Upper lobe of right lung (tissue), 1 donor: ENCODE results near the gene AP3S1. TPM values are rescaled to one million over a fixed set of nuclear protein-coding genes. Genes with fewer than 3 reads are reported as not detected.

Source experiments
- ATAC-seq: fragments of 200-7000 bp; cut with Tn5 transposase; one replicate; pipeline ENCODE4 v1.9.1; 2020; ENCODE audit warnings: mild to moderate bottlenecking, moderate library complexity
- DNase-seq: peaks from one replicate; pipeline ENCODE4 v3.0.0-alpha.2; 2020
- H3K27ac ChIP-seq: fragments of 200-600 bp; one replicate; pipeline ENCODE4 v1.8.0; 2022
- H3K27me3 ChIP-seq: fragments of 200-600 bp; one replicate; pipeline ENCODE4 v1.8.0; 2022; ENCODE audit warnings: mild to moderate bottlenecking
- H3K36me3 ChIP-seq: fragments of 200-600 bp; one replicate; pipeline ENCODE4 v1.8.0; 2022
- H3K4me1 ChIP-seq: fragments of 200-600 bp; one replicate; pipeline ENCODE4 v1.8.0; 2022
- H3K4me3 ChIP-seq: fragments of 200-600 bp; one replicate; pipeline ENCODE4 v1.8.0; 2022; ENCODE audit warnings: mild to moderate bottlenecking
- H3K9me3 ChIP-seq: fragments of 200-600 bp; one replicate; pipeline ENCODE4 v1.8.0; 2022
- CTCF ChIP-seq: fragments of 200-600 bp; IDR thresholded peaks from one replicate; pipeline ENCODE4 v1.8.0; 2022; ENCODE audit warnings: antibody characterized with exemption
- intact Hi-C: fragments of 100-400 bp; cut with DNase I; formaldehyde crosslinking; loops from one replicate; pipeline ENCODE4 v1.11.0; 2022
- total RNA-seq: library from RNA; stranded (reverse); fragmentation: NEBNext Ultra II Directional; extraction: Animal tissue kit (Norgen Biotek cat#: 25700); gene quantifications from one replicate; pipeline ENCODE4 v1.2.1, GENCODE V29; 2021
- donor health status: DM: no; HTN: yes; CAD: no; lungs with severe emphysema.

Gene AP3S1
- total RNA-seq, 1 donor from 2014 or later, result 70.4 TPM

GRCh38 chr5:115956957-115957356 lies 115.2 kb downstream of the AP3S1 start:
- intact Hi-C loops, result no loop called here
- Histone ChIP-seq H3K4me3 (no peak overlapping the region), H3K9me3 (no peaks in the 10 kb centered on the region), H3K27ac (no peak overlapping the region), H3K4me1 (peaks cover 4% of the 10 kb centered on the region), H3K27me3 (peaks cover 52% of the 10 kb centered on the region), H3K36me3 (no peaks in the 10 kb centered on the region)
- ATAC-seq (no peak), DNase-seq (no peak)
- TF ChIP-seq CTCF, result no peak

DNA sequence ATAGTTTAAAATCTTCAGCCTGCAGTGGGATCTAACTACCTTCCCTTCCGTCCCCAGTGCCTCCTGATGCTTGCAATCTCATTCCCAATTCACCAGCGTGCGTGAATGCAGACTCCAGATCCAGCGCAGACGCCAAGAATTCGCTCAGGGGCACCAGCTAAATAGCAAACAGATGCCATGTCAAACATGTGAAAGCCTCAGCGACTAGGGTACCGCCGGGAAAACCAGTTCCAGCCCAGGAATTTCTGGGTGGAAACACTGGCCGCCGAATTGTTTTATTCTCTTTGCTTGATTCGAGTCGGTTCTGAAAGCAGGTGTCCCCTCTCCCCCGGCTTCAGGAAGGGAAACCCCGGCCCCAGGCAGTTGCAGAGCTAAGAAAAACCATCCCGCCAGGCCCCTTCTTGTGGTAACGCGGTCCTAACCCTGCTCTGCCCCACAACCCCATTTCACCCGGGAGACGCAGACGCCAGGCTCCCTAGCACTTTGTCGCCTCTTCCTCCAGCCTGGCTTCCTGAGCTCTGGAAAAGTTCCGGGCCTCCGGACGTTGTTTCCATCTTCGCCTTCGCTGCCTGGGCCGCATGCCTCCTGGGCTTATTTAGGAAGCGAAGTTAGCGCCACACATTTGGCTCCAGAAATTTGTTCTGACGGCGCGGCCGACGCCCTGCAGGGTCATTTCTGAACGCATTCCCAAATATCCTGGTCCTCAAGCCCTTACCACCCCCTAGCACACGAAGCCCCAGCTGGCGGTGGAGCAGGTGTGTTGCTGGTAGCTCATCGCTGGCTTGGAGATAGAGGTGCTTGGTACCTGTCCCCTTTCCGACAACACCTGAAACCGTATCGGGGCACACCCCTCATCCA lies 119.9 kb downstream of the AP3S1 start:
- Histone ChIP-seq H3K27ac (no peak overlapping the region), H3K9me3 (no peaks in the 10 kb centered on the region), H3K36me3 (no peaks in the 10 kb centered on the region), H3K27me3 (peaks cover 64% of the 10 kb centered on the region), H3K4me1 (peaks cover 14% of the 10 kb centered on the region), H3K4me3 (no peak overlapping the region)
- TF ChIP-seq CTCF, result no peak
- ATAC-seq, result peak; percentile 11
- intact Hi-C loops, result no loop called here
- no peak for DNase-seq

DNA sequence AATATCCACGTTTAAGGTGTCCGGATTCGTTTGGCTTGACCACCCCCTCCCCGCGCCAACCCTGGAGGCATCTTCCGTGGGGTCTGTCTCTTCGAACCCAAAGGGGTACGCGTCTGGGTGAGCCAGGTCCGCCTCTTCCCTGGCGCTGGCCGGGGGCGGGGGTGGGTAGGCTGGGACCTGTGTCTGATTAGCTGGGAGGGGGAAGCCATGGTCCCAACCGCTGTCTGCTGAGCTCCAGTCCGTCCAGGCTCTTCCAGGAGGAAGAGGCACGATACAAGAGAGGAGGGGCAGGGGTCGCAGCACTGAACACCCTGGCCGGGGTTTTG lies 120.5 kb downstream of the AP3S1 start, which contains the start of gene LVRN:
TSS of gene LVRN (plus strand) at position 237 of the 326 bp plus-strand sequence. CDS start 143 bp downstream, outside the sequence.
- no peaks in the 10 kb centered on the region for H3K9me3 ChIP-seq

DNA sequence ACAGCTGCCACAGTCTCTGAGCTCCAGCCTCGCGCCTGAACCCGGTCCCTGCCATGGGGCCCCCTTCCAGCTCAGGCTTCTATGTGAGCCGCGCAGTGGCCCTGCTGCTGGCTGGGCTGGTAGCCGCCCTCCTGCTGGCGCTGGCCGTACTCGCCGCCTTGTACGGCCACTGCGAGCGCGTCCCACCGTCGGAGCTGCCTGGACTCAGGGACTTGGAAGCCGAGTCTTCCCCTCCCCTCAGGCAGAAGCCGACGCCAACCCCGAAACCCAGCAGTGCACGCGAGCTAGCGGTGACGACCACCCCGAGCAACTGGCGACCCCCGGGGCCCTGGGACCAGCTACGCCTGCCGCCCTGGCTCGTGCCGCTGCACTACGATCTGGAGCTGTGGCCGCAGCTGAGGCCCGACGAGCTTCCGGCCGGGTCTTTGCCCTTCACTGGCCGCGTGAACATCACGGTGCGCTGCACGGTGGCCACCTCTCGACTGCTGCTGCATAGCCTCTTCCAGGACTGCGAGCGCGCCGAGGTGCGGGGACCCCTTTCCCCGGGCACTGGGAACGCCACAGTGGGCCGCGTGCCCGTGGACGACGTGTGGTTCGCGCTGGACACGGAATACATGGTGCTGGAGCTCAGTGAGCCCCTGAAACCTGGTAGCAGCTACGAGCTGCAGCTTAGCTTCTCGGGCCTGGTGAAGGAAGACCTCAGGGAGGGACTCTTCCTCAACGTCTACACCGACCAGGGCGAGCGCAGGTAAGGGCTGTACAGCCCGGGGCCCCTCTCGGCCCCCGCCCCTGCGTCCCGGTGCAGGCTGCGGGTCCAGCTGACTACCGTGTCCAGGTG lies 121.0 kb downstream of the AP3S1 start:
- Histone ChIP-seq H3K27me3 (peaks cover 58% of the 10 kb centered on the region), H3K9me3 (no peaks in the 10 kb centered on the region), H3K27ac (no peak overlapping the region), H3K36me3 (no peaks in the 10 kb centered on the region), H3K4me3 (peak overlapping the region; percentile 27), H3K4me1 (peaks cover 14% of the 10 kb centered on the region)
- DNase-seq, result peak; percentile 63
- intact Hi-C loops, result no loop called here
- ATAC-seq, result peak; percentile 64
- TF ChIP-seq CTCF, result no peak

More for the DNA sequence above, 120.5 kb downstream of the AP3S1 start, which contains the start of gene LVRN:
- Histone ChIP-seq H3K4me3 (peak within 1 kb of the TSS; percentile 27), H3K4me1 (peaks cover 14% of the 10 kb centered on the region), H3K36me3 (no peaks in the 10 kb centered on the region), H3K27me3 (peaks cover 64% of the 10 kb centered on the region), H3K27ac (no peak within 1 kb of the TSS)
- no peak for TF ChIP-seq CTCF
- intact Hi-C loops, result no loop called here
- ATAC-seq (peak; percentile 26), DNase-seq (no peak)

GRCh38 chr5:115963566-115963965 lies 121.8 kb downstream of the AP3S1 start:
- no peak for TF ChIP-seq CTCF
- Histone ChIP-seq H3K9me3 (no peaks in the 10 kb centered on the region), H3K4me3 (no peak overlapping the region), H3K4me1 (peaks cover 14% of the 10 kb centered on the region), H3K27me3 (peaks cover 53% of the 10 kb centered on the region), H3K27ac (no peak overlapping the region), H3K36me3 (no peaks in the 10 kb centered on the region)
- DNase-seq (no peak), ATAC-seq (no peak)
- intact Hi-C loops, result no loop called here

Other genes with a start within 250 kb of the AP3S1 start
- 6.9 TPM for gene TICAM2, start 239.5 kb upstream of the AP3S1 start, total RNA-seq
- gene TMED7, start 215.9 kb upstream of the AP3S1 start, total RNA-seq, result 93.5 TPM
- 20.1 TPM for gene CDO1, start 25.3 kb upstream of the AP3S1 start, total RNA-seq
- gene ATG12, start 370 bp upstream of the AP3S1 start, total RNA-seq, result 36.5 TPM
- gene LVRN, start 120.5 kb downstream of the AP3S1 start, total RNA-seq, result 0.20 TPM
- gene ARL14EPL, start 190.5 kb downstream of the AP3S1 start, total RNA-seq, result not detected
- gene COMMD10, start 243.1 kb downstream of the AP3S1 start, total RNA-seq, result 28.9 TPM